ENCODE measurements around the gene LCE3B. TPM values are rescaled to one million over a fixed set of nuclear protein-coding genes. Genes with fewer than 3 reads are reported as not detected.

Gene LCE3B
- total RNA-seq, 1 experiment from 2014 or later: not detected

- no peaks in the 10 kb centered on the region for H3K9me2 ChIP-seq (replicated peaks; ENCODE audit: low read length)
- intact Hi-C loops (cut with micrococcal nuclease): no loop called here
- no peaks in the 10 kb centered on the region for H3K9me3 ChIP-seq (ENCODE audit: low read length)
- H3K4me1 ChIP-seq (ENCODE audit: insufficient read depth, low read length): no peaks in the 10 kb centered on the region
- H3K9ac ChIP-seq (ENCODE audit: low read length): no peak within 1 kb of the TSS
- CTCF ChIA-PET: no interaction called here
- H2AFZ ChIP-seq (ENCODE audit: low read length): no peak within 1 kb of the TSS
- H3K27me3 ChIP-seq (ENCODE audit: low read length): no peaks in the 10 kb centered on the region; the same call in 1 of the 2 replicates
- no peaks in the 10 kb centered on the region for H3K36me3 ChIP-seq (ENCODE audit: low read depth, low read length)
- peak; percentile 0 for DNase-seq
- H3K4me3 ChIP-seq (ENCODE audit: low read length): no peak within 1 kb of the TSS
- no TSS peak for BruUV-seq (replicated peaks)
- no peak within 1 kb of the TSS for H3K27ac ChIP-seq (ENCODE audit: low read length)
- no peak for ATAC-seq
- H3K4me2 ChIP-seq (ENCODE audit: low read length): no peak within 1 kb of the TSS
- no peaks in the 10 kb centered on the region for H4K20me1 ChIP-seq (ENCODE audit: low read length)
- H3K79me2 ChIP-seq (ENCODE audit: low read length): no peaks in the 10 kb centered on the region
- POLR2A ChIA-PET (ENCODE audit: unreplicated experiment): no interaction called here
- TF ChIP-seq EZH2 (IDR thresholded peaks at IDR 0.05; ENCODE audit: low read length, unreplicated experiment): no peak
- TF ChIP-seq, protein P1, sequence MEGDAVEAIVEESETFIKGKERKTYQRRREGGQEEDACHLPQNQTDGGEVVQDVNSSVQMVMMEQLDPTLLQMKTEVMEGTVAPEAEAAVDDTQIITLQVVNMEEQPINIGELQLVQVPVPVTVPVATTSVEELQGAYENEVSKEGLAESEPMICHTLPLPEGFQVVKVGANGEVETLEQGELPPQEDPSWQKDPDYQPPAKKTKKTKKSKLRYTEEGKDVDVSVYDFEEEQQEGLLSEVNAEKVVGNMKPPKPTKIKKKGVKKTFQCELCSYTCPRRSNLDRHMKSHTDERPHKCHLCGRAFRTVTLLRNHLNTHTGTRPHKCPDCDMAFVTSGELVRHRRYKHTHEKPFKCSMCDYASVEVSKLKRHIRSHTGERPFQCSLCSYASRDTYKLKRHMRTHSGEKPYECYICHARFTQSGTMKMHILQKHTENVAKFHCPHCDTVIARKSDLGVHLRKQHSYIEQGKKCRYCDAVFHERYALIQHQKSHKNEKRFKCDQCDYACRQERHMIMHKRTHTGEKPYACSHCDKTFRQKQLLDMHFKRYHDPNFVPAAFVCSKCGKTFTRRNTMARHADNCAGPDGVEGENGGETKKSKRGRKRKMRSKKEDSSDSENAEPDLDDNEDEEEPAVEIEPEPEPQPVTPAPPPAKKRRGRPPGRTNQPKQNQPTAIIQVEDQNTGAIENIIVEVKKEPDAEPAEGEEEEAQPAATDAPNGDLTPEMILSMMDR (conservative IDR thresholded peaks at IDR 0.05; ENCODE audit: low read depth, low read length): no peak
- no peak for TF ChIP-seq EZH2phosphoT487 (IDR thresholded peaks at IDR 0.05; ENCODE audit: borderline replicate concordance, low read length)
- H3F3A ChIP-seq (ENCODE audit: low read length, unreplicated experiment): no peaks in the 10 kb centered on the region
Observed at GRCh38 chr1:152580433-152580832, 33.2 kb upstream of the LCE3B start, which contains the start of gene LCE3D. Gene LCE3D, minus strand, starts transcription at chr1:152580516. Its CDS starts 580 bp downstream, at chr1:152579936.

DNA sequence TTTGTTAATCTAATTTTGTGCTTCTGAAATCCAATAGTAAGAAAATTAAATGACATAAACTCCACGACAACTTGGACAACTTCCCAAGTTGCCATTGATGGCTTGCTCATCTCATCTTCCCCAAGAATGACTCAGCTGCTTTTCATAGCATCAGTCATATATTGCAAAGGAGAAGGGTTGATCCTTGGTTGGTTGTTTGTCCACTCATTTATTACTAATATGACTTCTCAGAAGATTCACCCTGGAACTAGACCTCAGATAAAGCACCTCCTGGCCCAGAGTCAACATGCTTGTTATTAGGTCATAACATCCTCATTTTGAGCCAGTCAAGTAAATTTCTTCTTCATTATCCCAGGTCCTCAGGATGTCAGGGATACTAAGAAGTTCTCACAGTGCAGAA lies 31.0 kb upstream of the LCE3B start:
- H3F3A ChIP-seq (ENCODE audit: low read length, unreplicated experiment): no peaks in the 10 kb centered on the region
- ChIA-PET CTCF (no interaction called here), POLR2A (ENCODE audit: unreplicated experiment) (no interaction called here)
- ATAC-seq (no peak), DNase-seq (peak; percentile 22)
- no peak overlapping the region for H3K27ac ChIP-seq (ENCODE audit: low read length)
- no peak overlapping the region for H3K4me3 ChIP-seq (ENCODE audit: low read length)
- H3K27me3 ChIP-seq (ENCODE audit: low read length): no peaks in the 10 kb centered on the region; the same call in 1 of the 2 replicates
- no peaks in the 10 kb centered on the region for H3K9me3 ChIP-seq (ENCODE audit: low read length)
- no peaks in the 10 kb centered on the region for H3K9me2 ChIP-seq (replicated peaks; ENCODE audit: low read length)
- H4K20me1 ChIP-seq (ENCODE audit: low read length): no peaks in the 10 kb centered on the region
- no TSS peak for BruUV-seq (replicated peaks)
- H3K9ac ChIP-seq (ENCODE audit: low read length): no peak overlapping the region
- intact Hi-C loops (cut with micrococcal nuclease): no loop called here
- no peak overlapping the region for H3K4me2 ChIP-seq (ENCODE audit: low read length)
- no peaks in the 10 kb centered on the region for H3K4me1 ChIP-seq (ENCODE audit: insufficient read depth, low read length)
- TF ChIP-seq, protein P1 (conservative IDR thresholded peaks at IDR 0.05; ENCODE audit: low read depth, low read length): no peak
- TF ChIP-seq EZH2 (IDR thresholded peaks at IDR 0.05; ENCODE audit: low read length, unreplicated experiment): no peak
- no peak for TF ChIP-seq EZH2phosphoT487 (IDR thresholded peaks at IDR 0.05; ENCODE audit: borderline replicate concordance, low read length)
- no peaks in the 10 kb centered on the region for H3K79me2 ChIP-seq (ENCODE audit: low read length)
- H3K36me3 ChIP-seq (ENCODE audit: low read depth, low read length): no peaks in the 10 kb centered on the region
- H2AFZ ChIP-seq (ENCODE audit: low read length): no peak overlapping the region

- H3K9ac ChIP-seq (ENCODE audit: low read length): no peak overlapping the region
- no peaks in the 10 kb centered on the region for H3K79me2 ChIP-seq (ENCODE audit: low read length)
- H3K9me3 ChIP-seq (ENCODE audit: low read length): no peaks in the 10 kb centered on the region
- H3K27ac ChIP-seq (ENCODE audit: low read length): no peak overlapping the region
- intact Hi-C loops (cut with micrococcal nuclease): no loop called here
- H3K9me2 ChIP-seq (replicated peaks; ENCODE audit: low read length): no peaks in the 10 kb centered on the region
- no TSS peak for BruUV-seq (replicated peaks)
- no peak overlapping the region for H3K4me3 ChIP-seq (ENCODE audit: low read length)
- no peaks in the 10 kb centered on the region for H4K20me1 ChIP-seq (ENCODE audit: low read length)
- ChIA-PET POLR2A (ENCODE audit: unreplicated experiment) (no interaction called here), CTCF (no interaction called here)
- H3K27me3 ChIP-seq (ENCODE audit: low read length): no peaks in the 10 kb centered on the region
- H2AFZ ChIP-seq (ENCODE audit: low read length): no peak overlapping the region
- no peak for DNase-seq
- no peaks in the 10 kb centered on the region for H3K36me3 ChIP-seq (ENCODE audit: low read depth, low read length)
- H3K4me1 ChIP-seq (ENCODE audit: insufficient read depth, low read length): no peaks in the 10 kb centered on the region
- no peaks in the 10 kb centered on the region for H3F3A ChIP-seq (ENCODE audit: low read length, unreplicated experiment)
- ATAC-seq: no peak
- no peak overlapping the region for H3K4me2 ChIP-seq (ENCODE audit: low read length)
- TF ChIP-seq, protein P1 (conservative IDR thresholded peaks at IDR 0.05; ENCODE audit: low read depth, low read length): no peak
- TF ChIP-seq EZH2 (IDR thresholded peaks at IDR 0.05; ENCODE audit: low read length, unreplicated experiment) (no peak), EZH2phosphoT487 (IDR thresholded peaks at IDR 0.05; ENCODE audit: borderline replicate concordance, low read length) (no peak)
Observed at GRCh38 chr1:152585586-152585985, 28.0 kb upstream of the LCE3B start.
